ENCODE data around the gene GPR142.

Gene GPR142

DNA sequence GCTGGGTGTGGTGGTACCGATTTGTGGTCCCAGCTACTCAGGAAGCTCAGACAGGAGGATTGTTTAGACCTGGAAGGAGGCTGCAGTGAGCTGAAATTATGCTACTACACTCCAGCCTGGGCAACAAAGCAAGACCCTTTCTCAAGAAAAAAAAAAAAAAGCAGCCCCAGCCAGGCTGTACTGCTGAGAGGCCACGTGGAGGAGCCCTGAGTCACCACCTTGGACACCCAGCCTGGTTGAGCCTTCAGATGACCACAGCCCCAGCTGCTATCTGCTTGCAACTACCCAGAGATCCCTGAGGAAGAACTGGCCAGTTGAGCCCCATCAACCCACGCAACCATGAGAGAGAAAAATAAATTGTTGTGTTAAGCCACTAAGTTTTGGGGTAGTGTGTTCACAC, 41.0 kb downstream of the GPR142 start:
- TF ChIP-seq ZBTB7A (IDR thresholded peaks at IDR 0.05; ENCODE audit: low read depth) (no peak), NFIC (IDR thresholded peaks at IDR 0.05) (no peak), CEBPB (IDR thresholded peaks at IDR 0.05) (no peak), TCF12 (IDR thresholded peaks at IDR 0.05; ENCODE audit: low read depth) (no peak), MAX (IDR thresholded peaks at IDR 0.05) (no peak), TAF1 (IDR thresholded peaks at IDR 0.05; ENCODE audit: low read depth) (no peak), CREB1 (IDR thresholded peaks at IDR 0.05; ENCODE audit: low read depth) (no peak), EP300 (IDR thresholded peaks at IDR 0.05; ENCODE audit: borderline replicate concordance) (no peak), EGR1 (IDR thresholded peaks at IDR 0.05) (no peak), FOXM1 (IDR thresholded peaks at IDR 0.05; ENCODE audit: borderline replicate concordance, low read depth) (no peak), RAD21 (IDR thresholded peaks at IDR 0.05; ENCODE audit: low read depth) (no peak), TEAD4 (IDR thresholded peaks at IDR 0.05) (no peak), YY1 (IDR thresholded peaks at IDR 0.05; ENCODE audit: low read depth) (no peak)
- TF ChIP-seq, protein P1, sequence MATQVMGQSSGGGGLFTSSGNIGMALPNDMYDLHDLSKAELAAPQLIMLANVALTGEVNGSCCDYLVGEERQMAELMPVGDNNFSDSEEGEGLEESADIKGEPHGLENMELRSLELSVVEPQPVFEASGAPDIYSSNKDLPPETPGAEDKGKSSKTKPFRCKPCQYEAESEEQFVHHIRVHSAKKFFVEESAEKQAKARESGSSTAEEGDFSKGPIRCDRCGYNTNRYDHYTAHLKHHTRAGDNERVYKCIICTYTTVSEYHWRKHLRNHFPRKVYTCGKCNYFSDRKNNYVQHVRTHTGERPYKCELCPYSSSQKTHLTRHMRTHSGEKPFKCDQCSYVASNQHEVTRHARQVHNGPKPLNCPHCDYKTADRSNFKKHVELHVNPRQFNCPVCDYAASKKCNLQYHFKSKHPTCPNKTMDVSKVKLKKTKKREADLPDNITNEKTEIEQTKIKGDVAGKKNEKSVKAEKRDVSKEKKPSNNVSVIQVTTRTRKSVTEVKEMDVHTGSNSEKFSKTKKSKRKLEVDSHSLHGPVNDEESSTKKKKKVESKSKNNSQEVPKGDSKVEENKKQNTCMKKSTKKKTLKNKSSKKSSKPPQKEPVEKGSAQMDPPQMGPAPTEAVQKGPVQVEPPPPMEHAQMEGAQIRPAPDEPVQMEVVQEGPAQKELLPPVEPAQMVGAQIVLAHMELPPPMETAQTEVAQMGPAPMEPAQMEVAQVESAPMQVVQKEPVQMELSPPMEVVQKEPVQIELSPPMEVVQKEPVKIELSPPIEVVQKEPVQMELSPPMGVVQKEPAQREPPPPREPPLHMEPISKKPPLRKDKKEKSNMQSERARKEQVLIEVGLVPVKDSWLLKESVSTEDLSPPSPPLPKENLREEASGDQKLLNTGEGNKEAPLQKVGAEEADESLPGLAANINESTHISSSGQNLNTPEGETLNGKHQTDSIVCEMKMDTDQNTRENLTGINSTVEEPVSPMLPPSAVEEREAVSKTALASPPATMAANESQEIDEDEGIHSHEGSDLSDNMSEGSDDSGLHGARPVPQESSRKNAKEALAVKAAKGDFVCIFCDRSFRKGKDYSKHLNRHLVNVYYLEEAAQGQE (IDR thresholded peaks at IDR 0.05; ENCODE audit: low read depth): no peak
- TF ChIP-seq, protein P2, sequence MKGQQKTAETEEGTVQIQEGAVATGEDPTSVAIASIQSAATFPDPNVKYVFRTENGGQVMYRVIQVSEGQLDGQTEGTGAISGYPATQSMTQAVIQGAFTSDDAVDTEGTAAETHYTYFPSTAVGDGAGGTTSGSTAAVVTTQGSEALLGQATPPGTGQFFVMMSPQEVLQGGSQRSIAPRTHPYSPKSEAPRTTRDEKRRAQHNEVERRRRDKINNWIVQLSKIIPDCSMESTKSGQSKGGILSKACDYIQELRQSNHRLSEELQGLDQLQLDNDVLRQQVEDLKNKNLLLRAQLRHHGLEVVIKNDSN (IDR thresholded peaks at IDR 0.05): no peak

DNA sequence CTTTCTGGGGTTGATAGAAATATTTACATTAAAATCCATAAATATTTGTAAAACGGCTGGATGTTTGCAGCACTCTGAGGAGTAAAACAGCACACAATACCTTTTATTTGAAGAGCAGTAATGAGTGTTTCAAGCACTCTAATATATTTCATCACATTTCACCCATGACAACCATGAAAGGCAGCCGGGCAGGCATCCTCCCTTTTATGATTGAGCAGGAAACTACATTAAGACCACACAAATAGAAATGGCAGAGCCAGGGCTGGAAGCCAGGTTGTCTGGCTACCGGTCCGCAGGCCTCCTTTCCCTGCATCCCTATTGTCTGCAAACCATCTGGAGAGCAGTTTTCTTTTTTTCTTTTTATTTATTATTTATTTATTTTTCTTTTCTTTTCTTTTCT, 41.5 kb downstream of the GPR142 start:
- no peak for TF ChIP-seq FOXM1 (IDR thresholded peaks at IDR 0.05; ENCODE audit: borderline replicate concordance, low read depth)
- no peak for TF ChIP-seq YY1 (IDR thresholded peaks at IDR 0.05; ENCODE audit: low read depth)
- TF ChIP-seq TAF1 (IDR thresholded peaks at IDR 0.05; ENCODE audit: low read depth): no peak
- TF ChIP-seq RAD21 (IDR thresholded peaks at IDR 0.05; ENCODE audit: low read depth): no peak
- TF ChIP-seq CREB1 (IDR thresholded peaks at IDR 0.05; ENCODE audit: low read depth): no peak
- TF ChIP-seq NFIC (IDR thresholded peaks at IDR 0.05): no peak
- no peak for TF ChIP-seq ZBTB7A (IDR thresholded peaks at IDR 0.05; ENCODE audit: low read depth)
- TF ChIP-seq, protein P1 (IDR thresholded peaks at IDR 0.05; ENCODE audit: low read depth): no peak
- TF ChIP-seq EGR1 (IDR thresholded peaks at IDR 0.05): no peak
- TF ChIP-seq CEBPB (IDR thresholded peaks at IDR 0.05): no peak
- TF ChIP-seq, protein P2 (IDR thresholded peaks at IDR 0.05): no peak
- TF ChIP-seq MAX (IDR thresholded peaks at IDR 0.05): no peak
- TF ChIP-seq TCF12 (IDR thresholded peaks at IDR 0.05; ENCODE audit: low read depth): no peak
- TF ChIP-seq TEAD4 (IDR thresholded peaks at IDR 0.05): no peak
- no peak for TF ChIP-seq EP300 (IDR thresholded peaks at IDR 0.05; ENCODE audit: borderline replicate concordance)

GRCh38 chr17:74410001-74410443, 42.7 kb downstream of the GPR142 start:
- TF ChIP-seq TCF12 (IDR thresholded peaks at IDR 0.05; ENCODE audit: low read depth): no peak
- TF ChIP-seq YY1 (IDR thresholded peaks at IDR 0.05; ENCODE audit: low read depth): no peak
- no peak for TF ChIP-seq TAF1 (IDR thresholded peaks at IDR 0.05; ENCODE audit: low read depth)
- TF ChIP-seq EGR1 (IDR thresholded peaks at IDR 0.05): no peak
- TF ChIP-seq, protein P2 (IDR thresholded peaks at IDR 0.05): no peak
- TF ChIP-seq, protein P1 (IDR thresholded peaks at IDR 0.05; ENCODE audit: low read depth): no peak
- no peak for TF ChIP-seq RAD21 (IDR thresholded peaks at IDR 0.05; ENCODE audit: low read depth)
- TF ChIP-seq EP300 (IDR thresholded peaks at IDR 0.05; ENCODE audit: borderline replicate concordance): no peak
- no peak for TF ChIP-seq MAX (IDR thresholded peaks at IDR 0.05)
- no peak for TF ChIP-seq TEAD4 (IDR thresholded peaks at IDR 0.05)
- no peak for TF ChIP-seq ZBTB7A (IDR thresholded peaks at IDR 0.05; ENCODE audit: low read depth)

DNA sequence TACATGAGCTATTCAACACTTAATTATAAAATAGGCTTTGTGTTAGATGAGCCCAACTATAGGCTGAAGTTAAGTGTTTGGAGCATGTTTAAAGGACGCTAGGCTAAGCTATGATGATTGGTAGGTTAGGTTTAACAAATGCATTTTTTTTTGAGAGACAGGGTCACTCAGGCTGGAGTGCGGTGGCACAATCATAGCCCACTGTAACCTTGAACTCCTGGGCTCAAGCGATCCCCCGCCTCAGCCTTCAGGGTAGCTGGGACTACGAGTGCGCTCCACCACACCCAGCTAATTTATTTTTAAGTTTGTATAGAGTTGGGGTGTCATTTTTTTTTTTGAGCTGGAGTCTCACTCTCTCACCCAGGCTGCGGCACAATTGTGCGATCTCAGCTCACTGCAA, 45.3 kb downstream of the GPR142 start:
- no peak for TF ChIP-seq TAF1 (IDR thresholded peaks at IDR 0.05; ENCODE audit: low read depth)

Data from Ishikawa (cell line).